WTC11 (cell line): ENCODE measurements around the gene AKIRIN2. TPM values are rescaled to one million over a fixed set of nuclear protein-coding genes. Genes with fewer than 3 reads are reported as not detected.
"Not testable (repeated sequence)": the region's sequence is repeated elsewhere in the genome, so short reads cannot be mapped to it uniquely, and the experiment has no call there.

ENCODE experiments used
- ATAC-seq: fragments of 200-7000 bp; cut with Tn5 transposase; 2 replicates; pipeline ENCODE4 v1.10.0; 2021; ENCODE audit warnings: mild to moderate bottlenecking, moderate library complexity
- CTCF ChIA-PET: fragments of 300-600 bp; sonication (Branson Sonifier 250); formaldehyde crosslinking; loops from one replicate; lab custom pipeline; 2021; ENCODE audit warnings: antibody characterized with exemption; lab: Charles Lee
- POLR2A ChIA-PET: fragments of 350-600 bp; sonication (Branson Sonifier 250); formaldehyde crosslinking; loops from one replicate; lab custom pipeline; 2021; ENCODE audit warnings: antibody characterized with exemption; lab: Charles Lee
- DNase-seq: peaks from one replicate; pipeline ENCODE4 v3.0.0; 2021; ENCODE audit warnings: low spot score
- H3K27ac Mint-ChIP-seq: 2 replicates; pipeline ENCODE4 v1.8.0; 2021; ENCODE audit warnings: mixed read lengths
- H3K27me3 Mint-ChIP-seq: 2 replicates; pipeline ENCODE4 v1.8.0; 2021; ENCODE audit warnings: low read depth, mild to moderate bottlenecking, moderate library complexity, mixed read lengths
- H3K36me3 Mint-ChIP-seq: 2 replicates; pipeline ENCODE4 v1.8.0; 2021; ENCODE audit warnings: mixed read lengths
- H3K4me1 Mint-ChIP-seq: 2 replicates; pipeline ENCODE4 v1.8.0; 2022; ENCODE audit warnings: mixed read lengths
- H3K4me3 Mint-ChIP-seq: 2 replicates; pipeline ENCODE4 v1.8.0; 2021; ENCODE audit warnings: mild to moderate bottlenecking, moderate library complexity, mixed read lengths
- H3K9me3 Mint-ChIP-seq: 2 replicates; pipeline ENCODE4 v1.8.0; 2021; ENCODE audit warnings: mixed read lengths
- AFF4 ChIP-seq: sonication (generic); formaldehyde crosslinking; IDR thresholded peaks from 2 replicates; pipeline ENCODE4 v1.8.1; 2023; ENCODE audit warnings: mild to moderate bottlenecking, missing genetic modification reagents, borderline replicate concordance
- ARID4B ChIP-seq: sonication (generic); formaldehyde crosslinking; IDR thresholded peaks from 2 replicates; pipeline ENCODE4 v1.8.0; 2023; ENCODE audit warnings: missing genetic modification reagents, mild to moderate bottlenecking, borderline replicate concordance
- FOXP4 ChIP-seq: sonication (generic); formaldehyde crosslinking; IDR thresholded peaks from 2 replicates; pipeline ENCODE4 v1.8.0; 2022; ENCODE audit warnings: mild to moderate bottlenecking, missing genetic modification reagents
- GTF2I ChIP-seq: fragments of 250-450 bp; sonication (Bioruptor Pico); conservative IDR thresholded peaks from 2 replicates; pipeline ENCODE4 v1.4.0; 2021; ENCODE audit warnings: mild to moderate bottlenecking
- JUN ChIP-seq: sonication (generic); formaldehyde crosslinking; IDR thresholded peaks from 2 replicates; pipeline ENCODE4 v1.8.0; 2023; ENCODE audit warnings: mild to moderate bottlenecking, missing genetic modification reagents
- KAT7 ChIP-seq: sonication (generic); formaldehyde crosslinking; IDR thresholded peaks from 2 replicates; pipeline ENCODE4 v1.8.1; 2023; ENCODE audit warnings: missing genetic modification reagents, mild to moderate bottlenecking, borderline replicate concordance
- OVOL2 ChIP-seq: fragments of 250-450 bp; sonication (Bioruptor Pico); IDR thresholded peaks from 2 replicates; pipeline ENCODE4 v1.9.0; 2021; ENCODE audit warnings: mild to moderate bottlenecking, borderline replicate concordance
- ZNF317 ChIP-seq: sonication (generic); formaldehyde crosslinking; IDR thresholded peaks from 2 replicates; pipeline ENCODE4 v1.8.1; 2023; ENCODE audit warnings: low read depth, mild to moderate bottlenecking, moderate library complexity, missing genetic modification reagents, borderline replicate concordance
- ZNF423 ChIP-seq: fragments of 250-450 bp; sonication (Bioruptor Pico); IDR thresholded peaks from 2 replicates; pipeline ENCODE4 v2.1.2; 2022; ENCODE audit warnings: mild to moderate bottlenecking, moderate library complexity
- total RNA-seq: library from RNA; stranded (reverse); gene quantifications from 3 replicates; pipeline ENCODE4 v1.2.3, GENCODE V29; 2021
- TF ChIP-seq, protein P1 (sequence below): sonication (generic); formaldehyde crosslinking; IDR thresholded peaks from 2 replicates; pipeline ENCODE4 v1.8.0; 2022; ENCODE audit warnings: mild to moderate bottlenecking, missing genetic modification reagents
- TF ChIP-seq, protein P2 (sequence below): sonication (generic); formaldehyde crosslinking; conservative IDR thresholded peaks from 2 replicates; pipeline ENCODE4 v1.8.1; 2022; ENCODE audit warnings: mild to moderate bottlenecking, missing genetic modification reagents

AKIRIN2 gene
- total RNA-seq, 1 experiment from 2014 or later: 90.2 TPM

- TF ChIP-seq AFF4 (CRISPR knock-in tag) (no peak), ARID4B (CRISPR knock-in tag) (no peak), OVOL2 (CRISPR knock-in tag) (no peak)
- TF ChIP-seq, protein P1, sequence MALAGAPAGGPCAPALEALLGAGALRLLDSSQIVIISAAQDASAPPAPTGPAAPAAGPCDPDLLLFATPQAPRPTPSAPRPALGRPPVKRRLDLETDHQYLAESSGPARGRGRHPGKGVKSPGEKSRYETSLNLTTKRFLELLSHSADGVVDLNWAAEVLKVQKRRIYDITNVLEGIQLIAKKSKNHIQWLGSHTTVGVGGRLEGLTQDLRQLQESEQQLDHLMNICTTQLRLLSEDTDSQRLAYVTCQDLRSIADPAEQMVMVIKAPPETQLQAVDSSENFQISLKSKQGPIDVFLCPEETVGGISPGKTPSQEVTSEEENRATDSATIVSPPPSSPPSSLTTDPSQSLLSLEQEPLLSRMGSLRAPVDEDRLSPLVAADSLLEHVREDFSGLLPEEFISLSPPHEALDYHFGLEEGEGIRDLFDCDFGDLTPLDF: no peak
Measured at GRCh38 chr6:87705070-87705691, 3.1 kb upstream of the AKIRIN2 start (continued).

GRCh38 chr6:87703039-87703438 lies 1.0 kb upstream of the AKIRIN2 start:
- H3K9me3 Mint-ChIP-seq, CTCF ChIA-PET, H3K27me3 Mint-ChIP-seq, DNase-seq, ATAC-seq, H3K4me1 Mint-ChIP-seq: not testable (repeated sequence)
- peak overlapping the region; percentile 98 for H3K4me3 Mint-ChIP-seq
- POLR2A ChIA-PET: interaction anchor here (1.0 kb wide), 1 partner anchor 54 kb away, joined by 3 read pairs; no protein-coding TSS in a partner anchor
- 0 out of 2 replicates have a peak, but pooled peaks have one; percentile 15 for TF ChIP-seq GTF2I (CRISPR knock-in tag)
- H3K36me3 Mint-ChIP-seq: peaks cover 21% of the 10 kb centered on the region
- peak overlapping the region; percentile 99 for H3K27ac Mint-ChIP-seq

GRCh38 chr6:87702589-87702945 lies 534 bp upstream of the AKIRIN2 start:
- Mint-ChIP-seq H3K4me3 (peak overlapping the region; percentile 98), H3K27ac (peak overlapping the region; percentile 99), H3K36me3 (peaks cover 24% of the 10 kb centered on the region), H3K9me3 (no peaks in the 10 kb centered on the region), H3K4me1 (peaks cover 9% of the 10 kb centered on the region), H3K27me3 (no peaks in the 10 kb centered on the region)
- no peak for DNase-seq
- no peak for TF ChIP-seq FOXP4 (CRISPR knock-in tag)
- TF ChIP-seq, protein P2, sequence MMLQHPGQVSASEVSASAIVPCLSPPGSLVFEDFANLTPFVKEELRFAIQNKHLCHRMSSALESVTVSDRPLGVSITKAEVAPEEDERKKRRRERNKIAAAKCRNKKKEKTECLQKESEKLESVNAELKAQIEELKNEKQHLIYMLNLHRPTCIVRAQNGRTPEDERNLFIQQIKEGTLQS (CRISPR knock-in tag): no peak
- TF ChIP-seq ZNF317: no peak
- TF ChIP-seq ZNF423 (CRISPR knock-in tag): no peak
- TF ChIP-seq JUN (CRISPR knock-in tag): no peak
- no peak for TF ChIP-seq KAT7 (CRISPR knock-in tag)
- ATAC-seq: peak; percentile 59
- CTCF ChIA-PET: no interaction called here
- POLR2A ChIA-PET: interaction anchor here (0.6 to 1.4 kb wide), 3 partner anchors 12 to 54 kb away, joined by 3 read pairs; no protein-coding TSS in a partner anchor
